Measurements from ENCODE around the gene JUN.

DNA sequence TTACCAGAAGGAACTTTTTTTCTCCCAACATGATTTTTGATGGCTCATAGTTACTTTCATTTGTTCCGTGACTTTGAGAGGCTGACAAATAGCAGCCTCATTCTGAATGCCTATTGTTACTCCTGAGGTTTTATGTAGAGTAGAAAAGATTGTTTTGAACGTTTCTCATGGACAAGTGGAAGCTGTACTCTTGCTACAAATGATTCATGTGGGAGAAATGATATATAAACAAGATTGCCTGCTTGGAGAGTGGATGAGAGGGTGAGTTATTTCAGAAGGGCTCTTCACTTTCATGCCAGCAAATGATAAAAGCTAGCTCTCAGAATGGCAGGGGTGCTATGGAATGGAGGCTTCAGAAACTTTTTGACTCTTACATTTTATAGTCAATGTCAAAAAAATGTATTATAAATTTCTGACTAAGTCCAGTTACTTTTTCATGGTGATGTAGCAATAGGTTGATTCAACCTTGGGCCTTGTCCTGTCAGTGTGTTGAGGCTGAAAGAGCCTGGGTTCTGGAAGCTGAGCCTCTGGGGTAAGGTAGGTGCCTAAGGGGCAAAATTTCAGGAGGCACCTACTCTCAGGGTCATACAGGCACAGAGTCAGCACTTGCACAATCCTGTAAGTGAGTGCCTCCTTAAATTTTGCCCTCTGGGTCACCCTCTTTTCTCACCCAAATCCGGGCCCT lies 19.4 kb downstream of the JUN start:
- TF ChIP-seq SIN3A (IDR thresholded peaks at IDR 0.05; ENCODE audit: borderline replicate concordance, insufficient read depth, low read length) (no peak), POLR2AphosphoS5 (IDR thresholded peaks at IDR 0.05; ENCODE audit: low read depth, low read length) (no peak), TAF1 (IDR thresholded peaks at IDR 0.05; ENCODE audit: borderline replicate concordance, insufficient read depth, low read length) (no peak), FOXP2 (optimal IDR thresholded peaks at IDR 0.05; ENCODE audit: borderline replicate concordance, extremely low read depth, extremely low read length, insufficient read depth) (no peak)
- TF ChIP-seq, protein P1, sequence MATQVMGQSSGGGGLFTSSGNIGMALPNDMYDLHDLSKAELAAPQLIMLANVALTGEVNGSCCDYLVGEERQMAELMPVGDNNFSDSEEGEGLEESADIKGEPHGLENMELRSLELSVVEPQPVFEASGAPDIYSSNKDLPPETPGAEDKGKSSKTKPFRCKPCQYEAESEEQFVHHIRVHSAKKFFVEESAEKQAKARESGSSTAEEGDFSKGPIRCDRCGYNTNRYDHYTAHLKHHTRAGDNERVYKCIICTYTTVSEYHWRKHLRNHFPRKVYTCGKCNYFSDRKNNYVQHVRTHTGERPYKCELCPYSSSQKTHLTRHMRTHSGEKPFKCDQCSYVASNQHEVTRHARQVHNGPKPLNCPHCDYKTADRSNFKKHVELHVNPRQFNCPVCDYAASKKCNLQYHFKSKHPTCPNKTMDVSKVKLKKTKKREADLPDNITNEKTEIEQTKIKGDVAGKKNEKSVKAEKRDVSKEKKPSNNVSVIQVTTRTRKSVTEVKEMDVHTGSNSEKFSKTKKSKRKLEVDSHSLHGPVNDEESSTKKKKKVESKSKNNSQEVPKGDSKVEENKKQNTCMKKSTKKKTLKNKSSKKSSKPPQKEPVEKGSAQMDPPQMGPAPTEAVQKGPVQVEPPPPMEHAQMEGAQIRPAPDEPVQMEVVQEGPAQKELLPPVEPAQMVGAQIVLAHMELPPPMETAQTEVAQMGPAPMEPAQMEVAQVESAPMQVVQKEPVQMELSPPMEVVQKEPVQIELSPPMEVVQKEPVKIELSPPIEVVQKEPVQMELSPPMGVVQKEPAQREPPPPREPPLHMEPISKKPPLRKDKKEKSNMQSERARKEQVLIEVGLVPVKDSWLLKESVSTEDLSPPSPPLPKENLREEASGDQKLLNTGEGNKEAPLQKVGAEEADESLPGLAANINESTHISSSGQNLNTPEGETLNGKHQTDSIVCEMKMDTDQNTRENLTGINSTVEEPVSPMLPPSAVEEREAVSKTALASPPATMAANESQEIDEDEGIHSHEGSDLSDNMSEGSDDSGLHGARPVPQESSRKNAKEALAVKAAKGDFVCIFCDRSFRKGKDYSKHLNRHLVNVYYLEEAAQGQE (IDR thresholded peaks at IDR 0.05; ENCODE audit: insufficient read depth in 1 of 2, low read depth in 2 of 2, low read length in 2 of 2): no peak

All from PFSK-1 (cell line).